ENCODE data around the gene POU6F2.

DNA sequence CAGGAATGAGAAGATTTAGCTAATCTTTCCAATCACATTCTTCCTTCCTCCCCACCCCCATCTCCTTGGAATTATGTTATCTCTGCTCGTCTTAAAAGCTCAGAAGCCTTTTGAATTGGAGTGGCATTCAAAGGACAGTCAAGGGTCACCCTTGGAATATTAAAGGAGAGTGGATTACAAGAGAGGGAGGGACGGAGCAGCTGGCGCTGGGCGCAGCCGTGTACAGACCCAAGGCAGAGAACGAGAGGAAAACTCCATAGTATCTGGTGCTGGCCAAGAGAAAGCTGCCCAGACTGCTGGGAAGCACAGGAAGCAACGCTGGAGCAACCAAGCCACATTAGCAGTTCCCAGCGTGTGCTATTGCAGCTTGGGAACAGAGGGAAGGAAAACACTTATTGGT, 95.7 kb downstream of the POU6F2 start:
- TF ChIP-seq, protein P1, sequence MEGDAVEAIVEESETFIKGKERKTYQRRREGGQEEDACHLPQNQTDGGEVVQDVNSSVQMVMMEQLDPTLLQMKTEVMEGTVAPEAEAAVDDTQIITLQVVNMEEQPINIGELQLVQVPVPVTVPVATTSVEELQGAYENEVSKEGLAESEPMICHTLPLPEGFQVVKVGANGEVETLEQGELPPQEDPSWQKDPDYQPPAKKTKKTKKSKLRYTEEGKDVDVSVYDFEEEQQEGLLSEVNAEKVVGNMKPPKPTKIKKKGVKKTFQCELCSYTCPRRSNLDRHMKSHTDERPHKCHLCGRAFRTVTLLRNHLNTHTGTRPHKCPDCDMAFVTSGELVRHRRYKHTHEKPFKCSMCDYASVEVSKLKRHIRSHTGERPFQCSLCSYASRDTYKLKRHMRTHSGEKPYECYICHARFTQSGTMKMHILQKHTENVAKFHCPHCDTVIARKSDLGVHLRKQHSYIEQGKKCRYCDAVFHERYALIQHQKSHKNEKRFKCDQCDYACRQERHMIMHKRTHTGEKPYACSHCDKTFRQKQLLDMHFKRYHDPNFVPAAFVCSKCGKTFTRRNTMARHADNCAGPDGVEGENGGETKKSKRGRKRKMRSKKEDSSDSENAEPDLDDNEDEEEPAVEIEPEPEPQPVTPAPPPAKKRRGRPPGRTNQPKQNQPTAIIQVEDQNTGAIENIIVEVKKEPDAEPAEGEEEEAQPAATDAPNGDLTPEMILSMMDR (IDR thresholded peaks at IDR 0.05), result no peak
- TF ChIP-seq, protein P2, sequence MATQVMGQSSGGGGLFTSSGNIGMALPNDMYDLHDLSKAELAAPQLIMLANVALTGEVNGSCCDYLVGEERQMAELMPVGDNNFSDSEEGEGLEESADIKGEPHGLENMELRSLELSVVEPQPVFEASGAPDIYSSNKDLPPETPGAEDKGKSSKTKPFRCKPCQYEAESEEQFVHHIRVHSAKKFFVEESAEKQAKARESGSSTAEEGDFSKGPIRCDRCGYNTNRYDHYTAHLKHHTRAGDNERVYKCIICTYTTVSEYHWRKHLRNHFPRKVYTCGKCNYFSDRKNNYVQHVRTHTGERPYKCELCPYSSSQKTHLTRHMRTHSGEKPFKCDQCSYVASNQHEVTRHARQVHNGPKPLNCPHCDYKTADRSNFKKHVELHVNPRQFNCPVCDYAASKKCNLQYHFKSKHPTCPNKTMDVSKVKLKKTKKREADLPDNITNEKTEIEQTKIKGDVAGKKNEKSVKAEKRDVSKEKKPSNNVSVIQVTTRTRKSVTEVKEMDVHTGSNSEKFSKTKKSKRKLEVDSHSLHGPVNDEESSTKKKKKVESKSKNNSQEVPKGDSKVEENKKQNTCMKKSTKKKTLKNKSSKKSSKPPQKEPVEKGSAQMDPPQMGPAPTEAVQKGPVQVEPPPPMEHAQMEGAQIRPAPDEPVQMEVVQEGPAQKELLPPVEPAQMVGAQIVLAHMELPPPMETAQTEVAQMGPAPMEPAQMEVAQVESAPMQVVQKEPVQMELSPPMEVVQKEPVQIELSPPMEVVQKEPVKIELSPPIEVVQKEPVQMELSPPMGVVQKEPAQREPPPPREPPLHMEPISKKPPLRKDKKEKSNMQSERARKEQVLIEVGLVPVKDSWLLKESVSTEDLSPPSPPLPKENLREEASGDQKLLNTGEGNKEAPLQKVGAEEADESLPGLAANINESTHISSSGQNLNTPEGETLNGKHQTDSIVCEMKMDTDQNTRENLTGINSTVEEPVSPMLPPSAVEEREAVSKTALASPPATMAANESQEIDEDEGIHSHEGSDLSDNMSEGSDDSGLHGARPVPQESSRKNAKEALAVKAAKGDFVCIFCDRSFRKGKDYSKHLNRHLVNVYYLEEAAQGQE (IDR thresholded peaks at IDR 0.05; ENCODE audit: insufficient read depth in 1 of 2, low read depth in 2 of 2, low read length in 1 of 2), result no peak
- TF ChIP-seq SIN3A (IDR thresholded peaks at IDR 0.05; ENCODE audit: borderline replicate concordance, insufficient read depth, low read depth, low read length) (no peak), POLR2AphosphoS5 (IDR thresholded peaks at IDR 0.05; ENCODE audit: low read depth, low read length) (no peak), TCF7L2 (IDR thresholded peaks at IDR 0.05; ENCODE audit: low read depth, low read length) (no peak)
